ENCODE measurements around the gene IKZF3.
"Not testable (repeated sequence)": the region's sequence is repeated elsewhere in the genome, so short reads cannot be mapped to it uniquely, and the experiment has no call there.

IKZF3 gene

DNA sequence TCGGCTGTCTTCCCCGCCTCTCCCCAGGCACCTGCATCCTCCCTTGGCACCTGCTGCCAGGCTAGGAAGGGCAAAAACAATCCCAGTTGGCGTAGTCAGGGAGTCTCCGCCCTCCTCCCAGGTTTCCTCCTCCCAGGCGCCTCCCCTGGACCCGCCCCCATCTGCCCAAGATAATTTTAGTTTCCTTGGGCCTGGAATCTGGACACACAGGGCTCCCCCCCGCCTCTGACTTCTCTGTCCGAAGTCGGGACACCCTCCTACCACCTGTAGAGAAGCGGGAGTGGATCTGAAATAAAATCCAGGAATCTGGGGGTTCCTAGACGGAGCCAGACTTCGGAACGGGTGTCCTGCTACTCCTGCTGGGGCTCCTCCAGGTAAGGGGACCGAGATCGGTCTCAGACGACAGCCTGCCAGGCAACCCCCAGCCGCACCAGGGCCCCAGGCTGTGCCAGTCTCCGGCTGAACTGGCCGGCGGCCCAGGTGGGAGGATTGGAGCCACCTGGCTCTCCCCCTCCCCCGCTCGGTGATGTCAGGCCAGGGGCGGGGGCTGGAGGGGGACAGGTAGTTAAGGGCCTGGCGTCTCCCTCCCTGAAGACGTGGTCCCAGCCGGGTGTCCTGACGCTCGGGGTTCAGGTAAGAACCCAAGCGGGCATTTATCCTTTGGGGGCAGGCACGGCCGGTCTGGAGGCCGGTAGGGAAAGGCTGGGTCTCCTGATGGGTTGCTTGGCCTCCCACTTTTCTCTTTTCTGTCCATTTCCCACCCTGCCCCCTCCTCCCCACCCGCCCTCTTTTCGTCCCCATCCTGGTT lies 126.1 kb downstream of the IKZF3 start, which contains the start of gene GRB7:
TSS of gene GRB7 (plus strand) at position 179 of the 808 bp plus-strand sequence. CDS start 4,364 bp downstream, outside the sequence.
- no peak for FAIRE-seq

- no peak for FAIRE-seq
Measured at GRCh38 chr17:39737206-39737759, 126.8 kb downstream of the IKZF3 start.

GRCh38 chr17:39736319-39737165 lies 127.6 kb downstream of the IKZF3 start:
- FAIRE-seq = no peak

DNA sequence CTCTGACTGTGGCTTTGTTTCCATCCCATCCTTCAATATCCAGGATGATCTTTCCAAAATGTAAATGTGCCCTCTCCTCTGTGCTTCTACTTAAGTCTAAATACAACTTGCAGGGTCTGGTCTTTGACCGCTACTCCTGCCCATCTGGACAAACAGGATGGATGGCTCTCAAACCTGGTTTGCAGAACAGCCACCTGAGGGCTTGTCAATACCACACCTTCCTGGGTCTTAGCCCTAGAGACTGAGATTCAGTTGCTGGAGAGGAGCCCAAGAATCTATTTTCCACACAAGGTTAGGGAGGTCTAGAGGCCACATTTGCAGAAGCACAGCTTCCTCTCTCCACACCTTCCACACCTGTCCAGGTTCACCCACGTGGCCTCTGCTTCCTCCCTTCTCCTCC lies 128.2 kb downstream of the IKZF3 start:
- no peak for FAIRE-seq

GRCh38 chr17:39732586-39732985 lies 131.5 kb downstream of the IKZF3 start:
- FAIRE-seq = no peak

- no peak for FAIRE-seq
Measured at GRCh38 chr17:39730095-39730921, 133.8 kb downstream of the IKZF3 start, which contains the start of gene MIEN1. Gene MIEN1 (minus strand): TSS chr17:39730532. CDS start chr17:39730495, 37 bp downstream.

GRCh38 chr17:39729280-39729851 lies 134.7 kb downstream of the IKZF3 start:
- FAIRE-seq = no peak

DNA sequence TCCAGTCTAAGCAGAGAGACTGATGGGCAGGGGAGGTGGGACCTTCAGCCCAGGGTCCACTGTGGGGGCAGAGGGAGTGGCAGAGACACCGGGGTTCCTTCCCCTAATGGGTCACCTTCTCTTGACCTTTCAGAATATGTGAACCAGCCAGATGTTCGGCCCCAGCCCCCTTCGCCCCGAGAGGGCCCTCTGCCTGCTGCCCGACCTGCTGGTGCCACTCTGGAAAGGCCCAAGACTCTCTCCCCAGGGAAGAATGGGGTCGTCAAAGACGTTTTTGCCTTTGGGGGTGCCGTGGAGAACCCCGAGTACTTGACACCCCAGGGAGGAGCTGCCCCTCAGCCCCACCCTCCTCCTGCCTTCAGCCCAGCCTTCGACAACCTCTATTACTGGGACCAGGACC lies 136.6 kb downstream of the IKZF3 start:
- FAIRE-seq = no peak

DNA sequence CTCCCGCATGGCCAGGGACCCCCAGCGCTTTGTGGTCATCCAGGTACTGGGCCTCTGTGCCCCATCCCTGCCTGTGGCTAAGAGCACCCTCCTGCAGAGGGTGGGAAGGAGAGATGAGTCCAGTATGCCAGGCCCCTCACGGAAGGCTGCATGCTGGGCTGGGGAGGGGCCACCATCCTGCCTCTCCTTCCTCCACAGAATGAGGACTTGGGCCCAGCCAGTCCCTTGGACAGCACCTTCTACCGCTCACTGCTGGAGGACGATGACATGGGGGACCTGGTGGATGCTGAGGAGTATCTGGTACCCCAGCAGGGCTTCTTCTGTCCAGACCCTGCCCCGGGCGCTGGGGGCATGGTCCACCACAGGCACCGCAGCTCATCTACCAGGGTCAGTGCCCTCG lies 137.5 kb downstream of the IKZF3 start:
- no peak for FAIRE-seq

DNA sequence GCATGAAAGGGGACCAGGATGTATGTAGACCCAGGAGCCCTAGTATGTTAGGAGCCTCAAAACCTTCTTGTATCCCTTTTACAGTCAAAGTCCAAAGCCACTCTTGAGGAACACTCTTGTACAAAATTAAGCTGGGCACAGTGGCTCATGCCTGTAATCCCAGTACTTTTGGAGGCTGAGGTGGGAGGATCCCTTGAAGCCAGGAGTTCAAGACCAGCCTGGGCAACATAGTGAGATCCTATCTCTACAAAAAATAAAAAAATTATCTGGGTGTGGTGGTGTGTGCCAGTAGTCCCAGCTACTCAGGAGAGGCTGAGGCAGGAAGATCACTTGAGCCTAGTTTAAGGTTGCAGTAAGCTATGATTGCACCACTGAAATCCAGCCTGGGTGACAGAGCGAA lies 138.2 kb downstream of the IKZF3 start:
- not testable (repeated sequence) for FAIRE-seq

GRCh38 chr17:39724731-39725130 lies 139.4 kb downstream of the IKZF3 start:
- FAIRE-seq = no peak

- FAIRE-seq = no peak
Measured at GRCh38 chr17:39722965-39723848, 140.9 kb downstream of the IKZF3 start.

- no peak for FAIRE-seq
Measured at GRCh38 chr17:39722104-39722503, 142.0 kb downstream of the IKZF3 start.

DNA sequence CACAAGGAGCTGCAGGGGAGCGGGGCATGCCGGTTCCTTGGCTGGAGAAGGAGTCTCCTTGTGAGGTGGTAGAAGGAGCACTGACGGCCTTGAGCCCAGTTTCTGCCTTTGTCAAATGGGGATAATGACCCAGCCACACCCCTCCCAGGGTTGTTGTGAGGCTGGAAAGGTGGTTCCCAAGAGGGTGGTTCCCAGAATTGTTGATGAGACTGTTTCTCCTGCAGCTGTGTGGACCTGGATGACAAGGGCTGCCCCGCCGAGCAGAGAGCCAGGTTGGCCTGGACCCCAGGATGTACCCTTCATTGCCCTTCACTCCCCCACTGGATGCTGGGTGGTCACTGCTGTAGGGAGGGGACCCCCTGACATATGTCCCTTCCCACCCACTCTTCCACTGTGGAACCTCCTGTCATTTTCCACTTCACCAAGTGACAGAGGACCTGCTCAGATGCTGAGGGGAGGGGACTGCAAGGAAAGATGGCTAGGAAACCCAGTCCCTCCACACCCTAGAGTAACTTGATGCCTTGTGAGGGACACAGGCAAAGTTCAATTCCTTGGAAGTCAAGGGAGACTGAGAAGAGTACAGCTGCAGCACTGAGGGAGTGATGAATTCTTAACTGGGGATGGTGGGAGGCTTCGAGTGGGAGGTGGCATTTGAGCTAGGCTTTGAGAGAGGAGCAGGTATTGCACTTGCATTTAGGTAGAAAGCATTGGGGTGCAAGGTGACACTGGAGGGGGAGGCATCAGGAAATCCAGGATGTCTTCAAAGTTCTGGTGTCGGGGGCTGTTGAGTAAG lies 144.4 kb downstream of the IKZF3 start:
- no peak for FAIRE-seq

DNA sequence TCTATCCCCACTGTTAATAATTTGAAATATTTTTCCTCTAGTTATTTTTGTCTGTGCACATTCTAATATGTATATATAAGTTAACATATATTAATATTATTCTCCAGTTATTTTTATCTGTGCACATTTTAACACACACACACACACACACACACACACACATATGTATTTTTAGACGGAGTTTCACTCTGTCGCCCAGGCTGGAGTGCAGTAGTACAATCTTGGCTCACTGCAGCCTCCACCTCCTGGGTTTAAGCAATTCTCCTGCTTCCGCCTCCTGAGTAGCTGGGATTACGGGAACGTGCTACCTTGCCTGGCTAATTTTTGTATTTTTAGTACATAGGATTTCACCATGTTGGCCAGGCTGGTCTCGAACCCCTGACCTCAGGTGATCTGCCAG lies 146.5 kb downstream of the IKZF3 start:
- no peak for FAIRE-seq

DNA sequence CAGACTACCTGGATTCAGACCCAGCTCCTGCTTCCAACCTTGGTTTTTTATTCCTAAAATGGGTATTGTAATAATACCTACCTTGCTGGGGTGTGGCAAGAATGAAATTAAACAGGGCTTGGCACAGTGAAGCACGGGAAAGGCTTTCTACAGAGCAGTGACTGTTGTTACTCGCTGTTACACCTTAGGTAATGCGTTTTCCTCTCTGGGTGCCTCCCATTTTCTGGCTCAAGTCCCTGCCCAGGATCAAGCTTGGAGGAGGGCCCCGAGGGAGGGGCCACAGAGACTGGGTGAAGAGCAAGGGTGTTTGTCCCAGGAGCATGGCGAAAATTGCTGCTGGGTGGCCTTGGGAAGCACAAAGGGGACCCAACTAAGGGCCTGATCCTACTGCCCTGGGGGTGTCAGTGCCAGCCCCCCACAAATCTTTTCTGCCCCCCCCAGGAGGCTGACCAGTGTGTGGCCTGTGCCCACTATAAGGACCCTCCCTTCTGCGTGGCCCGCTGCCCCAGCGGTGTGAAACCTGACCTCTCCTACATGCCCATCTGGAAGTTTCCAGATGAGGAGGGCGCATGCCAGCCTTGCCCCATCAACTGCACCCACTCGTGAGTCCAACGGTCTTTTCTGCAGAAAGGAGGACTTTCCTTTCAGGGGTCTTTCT lies 147.1 kb downstream of the IKZF3 start:
- FAIRE-seq = no peak

DNA sequence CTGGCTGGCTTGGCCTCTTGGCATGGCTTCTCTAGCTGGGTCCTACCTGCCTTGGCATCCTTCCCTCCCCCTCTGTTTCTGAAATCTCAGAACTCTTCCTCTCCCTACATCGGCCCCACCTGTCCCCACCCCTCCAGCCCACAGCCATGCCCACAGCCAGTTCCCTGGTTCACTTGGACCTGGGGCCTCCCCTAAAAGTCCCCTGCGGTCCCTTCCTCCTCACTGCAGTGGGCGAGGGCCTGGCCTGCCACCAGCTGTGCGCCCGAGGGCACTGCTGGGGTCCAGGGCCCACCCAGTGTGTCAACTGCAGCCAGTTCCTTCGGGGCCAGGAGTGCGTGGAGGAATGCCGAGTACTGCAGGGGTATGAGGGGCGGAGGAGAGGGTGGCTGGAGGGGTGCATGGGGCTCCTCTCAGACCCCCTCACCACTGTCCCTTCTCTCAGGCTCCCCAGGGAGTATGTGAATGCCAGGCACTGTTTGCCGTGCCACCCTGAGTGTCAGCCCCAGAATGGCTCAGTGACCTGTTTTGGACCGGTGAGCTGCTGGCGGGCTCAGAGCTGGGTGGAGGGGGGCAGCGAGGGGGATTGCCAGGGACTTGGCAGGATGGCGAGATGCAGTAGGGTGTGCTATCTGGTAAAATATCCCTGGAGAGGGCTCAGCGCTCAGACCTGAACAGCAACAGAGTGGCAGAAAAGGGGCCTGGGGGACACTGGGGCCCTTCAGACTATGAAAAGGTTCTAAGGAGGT lies 147.9 kb downstream of the IKZF3 start:
- FAIRE-seq = no peak

DNA sequence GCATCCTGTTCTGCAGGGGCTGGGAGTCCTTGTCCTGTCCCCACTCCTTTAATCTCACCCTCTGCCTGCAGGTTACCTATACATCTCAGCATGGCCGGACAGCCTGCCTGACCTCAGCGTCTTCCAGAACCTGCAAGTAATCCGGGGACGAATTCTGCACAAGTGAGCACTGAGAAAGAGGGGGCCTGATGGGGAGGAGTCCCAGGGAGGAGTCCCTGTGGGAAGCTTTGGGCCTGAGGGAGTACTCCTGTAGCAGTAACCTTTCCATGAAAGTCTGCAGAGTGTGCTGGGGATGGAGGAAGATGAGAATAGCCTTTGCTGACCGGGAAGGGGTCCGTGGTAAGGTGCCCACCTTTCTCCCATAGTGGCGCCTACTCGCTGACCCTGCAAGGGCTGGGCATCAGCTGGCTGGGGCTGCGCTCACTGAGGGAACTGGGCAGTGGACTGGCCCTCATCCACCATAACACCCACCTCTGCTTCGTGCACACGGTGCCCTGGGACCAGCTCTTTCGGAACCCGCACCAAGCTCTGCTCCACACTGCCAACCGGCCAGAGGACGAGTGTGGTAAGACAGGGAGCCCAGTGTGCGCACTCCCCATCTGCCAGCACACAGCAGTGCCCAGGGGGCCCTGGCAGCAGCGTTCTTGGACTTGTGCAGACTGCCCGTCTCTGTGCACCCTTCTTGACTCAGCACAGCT lies 148.6 kb downstream of the IKZF3 start:
- FAIRE-seq = no peak
